ENCODE data around the gene CNNM1.

GRCh38 chr10:99368646-99369045 is 39.5 kb downstream of the CNNM1 start:
- TF ChIP-seq POLR2A (IDR thresholded peaks at IDR 0.05) = no peak
- TF ChIP-seq CTCF (IDR thresholded peaks at IDR 0.05) = no peak

All from uterus (tissue), 2 donors.